HepG2 (cell line): ENCODE data around the gene SRRM4. TPM values are rescaled to one million over a fixed set of nuclear protein-coding genes. Genes with fewer than 3 reads are reported as not detected.

Source experiments
- ATAC-seq: fragments of 200-7000 bp; cut with Tn5 transposase; 3 replicates; pipeline ENCODE4 v1.9.1; 2020; ENCODE audit warnings: mild to moderate bottlenecking, moderate library complexity
- BruUV-seq: library from RNA; stranded (reverse); fragments of 400-500 nt; replicated peaks from 2 replicates; lab custom pipeline; 2021; lab: Mats Ljungman, UMichigan
- CTCF ChIA-PET: fragments of 300-600 bp; formaldehyde crosslinking; extraction: SDS; loops from one replicate; lab custom pipeline; 2021; ENCODE audit warnings: low total read pairs, inconsistent platforms, low intra/inter-chr PET ratio; lab: Yijun Ruan, JAX
- POLR2A ChIA-PET: fragments of 350-600 bp; sonication (Branson Sonifier 250); formaldehyde crosslinking; loops from one replicate; lab custom pipeline; 2020; ENCODE audit warnings: antibody characterized with exemption, inconsistent platforms; lab: Yijun Ruan, JAX
- DNase-seq: peaks from one replicate; pipeline ENCODE4 v3.0.0-alpha.2; 2015; ENCODE audit warnings: low spot score
- FAIRE-seq: peaks from 3 replicates; lab custom pipeline; 2011; peaks lifted over from hg19 to GRCh38; lab: Jason Lieb, UNC
- H2AFZ ChIP-seq: one replicate; pipeline ENCODE4 v1.6.1; 2011; ENCODE audit warnings: low read length, inconsistent platforms
- H3K27ac ChIP-seq: fragments of 300-600 bp; 3 replicates; pipeline ENCODE4 v1.8.0; 2011; ENCODE audit warnings: mixed run types, mild to moderate bottlenecking, mixed read lengths, low read length, inconsistent platforms; ENCODE audit not compliant: insufficient read depth; ENCODE audit errors: extremely low read length
- H3K27me3 ChIP-seq, 2 experiments: fragments of 200-600 bp in 1 of 2; 2 replicates in 1 of 2; 3 replicates in 1 of 2; pipeline versions ENCODE4 v1.6.0 to v1.8.0; 2011; ENCODE audit warnings: low read length in 2 of 2, mild to moderate bottlenecking in 2 of 2, moderate library complexity in 2 of 2, inconsistent platforms in 1 of 2; ENCODE audit not compliant: insufficient read depth in 2 of 2, control insufficient read depth in 1 of 2
- H3K36me3 ChIP-seq, 2 experiments: fragments of 200-600 bp in 1 of 2; replicated peaks in 1 of 2; 2 replicates in 1 of 2; 3 replicates in 1 of 2; pipeline versions ENCODE4 v1.5.1 to v1.8.0; 2011; ENCODE audit warnings: low read length in 2 of 2, inconsistent platforms in 1 of 2; ENCODE audit not compliant: insufficient read depth in 2 of 2, control insufficient read depth in 1 of 2
- H3K4me1 ChIP-seq: 2 replicates; pipeline ENCODE4 v1.5.1; 2012; ENCODE audit warnings: low read length, inconsistent platforms; ENCODE audit not compliant: insufficient read depth
- H3K4me2 ChIP-seq: 2 replicates; pipeline ENCODE4 v1.6.0; 2011; ENCODE audit warnings: low read depth, low read length, inconsistent platforms
- H3K4me3 ChIP-seq, 3 experiments: fragments of 200-600 bp in 1 of 3; sonication (generic), shearing (Covaris generic) in 1 of 3; replicated peaks in 1 of 3; 2 replicates each; pipeline ENCODE4 v1.5.1; 2011 to 2016; ENCODE audit warnings: low read length in 3 of 3, inconsistent platforms in 2 of 3, low read depth in 2 of 3, mild to moderate bottlenecking in 2 of 3, control low read depth in 1 of 3, mixed read lengths in 1 of 3; ENCODE audit not compliant: insufficient read depth in 1 of 3
- H3K79me2 ChIP-seq: one replicate; pipeline ENCODE4 v1.6.1; 2011; ENCODE audit warnings: low read length, inconsistent platforms; ENCODE audit not compliant: insufficient read depth
- H3K9ac ChIP-seq: 2 replicates; pipeline ENCODE4 v1.6.0; 2011; ENCODE audit warnings: mild to moderate bottlenecking, low read depth, low read length, inconsistent platforms; ENCODE audit not compliant: insufficient read depth
- H3K9me3 ChIP-seq: 2 replicates; pipeline ENCODE4 v1.5.1; 2012; ENCODE audit warnings: mild to moderate bottlenecking, low read length
- H4K20me1 ChIP-seq: 2 replicates; pipeline ENCODE4 v1.6.0; 2011; ENCODE audit warnings: inconsistent platforms, mild to moderate bottlenecking, low read length, moderate library complexity; ENCODE audit not compliant: insufficient read depth
- ARID2 ChIP-seq: sonication (generic); formaldehyde crosslinking; IDR thresholded peaks from 2 replicates; pipeline ENCODE4 v1.8.1; 2022; ENCODE audit warnings: mild to moderate bottlenecking, missing genetic modification reagents, borderline replicate concordance
- ARNTL ChIP-seq: sonication (generic); formaldehyde crosslinking; IDR thresholded peaks from 2 replicates; pipeline ENCODE4 v1.4.0; 2020; ENCODE audit warnings: mild to moderate bottlenecking, missing genetic modification reagents
- E2F1 ChIP-seq: sonication (generic); formaldehyde crosslinking; IDR thresholded peaks from 2 replicates; pipeline ENCODE4 v1.5.0; 2020; ENCODE audit warnings: missing genetic modification reagents
- MXI1 ChIP-seq: IDR thresholded peaks from 3 replicates; pipeline ENCODE4 v1.6.1; 2012; ENCODE audit warnings: low read depth, low read length, inconsistent platforms, borderline replicate concordance
- NFATC3 ChIP-seq: sonication (generic); formaldehyde crosslinking; IDR thresholded peaks from 2 replicates; pipeline ENCODE4 v1.5.1; 2020; ENCODE audit warnings: mild to moderate bottlenecking, missing genetic modification reagents
- NFE2L2 ChIP-seq: fragments of 150-350 bp; IDR thresholded peaks from 2 replicates; pipeline ENCODE4 v1.6.1; 2014; ENCODE audit warnings: low read length
- REPIN1 ChIP-seq: sonication (generic); formaldehyde crosslinking; IDR thresholded peaks from 2 replicates; pipeline ENCODE4 v1.8.0; 2022; ENCODE audit warnings: missing genetic modification reagents, low read depth, mild to moderate bottlenecking, borderline replicate concordance
- SNAPC4 ChIP-seq: sonication (generic); formaldehyde crosslinking; IDR thresholded peaks from 2 replicates; pipeline ENCODE4 v1.4.0; 2020; ENCODE audit warnings: mild to moderate bottlenecking, missing genetic modification reagents
- TMF1 ChIP-seq: sonication (generic); formaldehyde crosslinking; IDR thresholded peaks from 2 replicates; pipeline ENCODE4 v1.8.1; 2022; ENCODE audit warnings: low read depth, missing genetic modification reagents
- ZBTB1 ChIP-seq: sonication (generic); formaldehyde crosslinking; IDR thresholded peaks from 2 replicates; pipeline ENCODE4 v1.4.0; 2020; ENCODE audit warnings: missing genetic modification reagents, borderline replicate concordance
- ZNF557 ChIP-seq: sonication (generic); formaldehyde crosslinking; IDR thresholded peaks from 2 replicates; pipeline ENCODE4 v1.4.0; 2020; ENCODE audit warnings: missing genetic modification reagents
- ZNF761 ChIP-seq: sonication (generic); formaldehyde crosslinking; conservative IDR thresholded peaks from 2 replicates; pipeline ENCODE4 v1.4.0; 2020; ENCODE audit warnings: mild to moderate bottlenecking, missing genetic modification reagents
- ZNF850 ChIP-seq: sonication (generic); formaldehyde crosslinking; conservative IDR thresholded peaks from 2 replicates; pipeline ENCODE4 v1.9.0; 2021; ENCODE audit warnings: mild to moderate bottlenecking, missing genetic modification reagents
- ZSCAN12 ChIP-seq: sonication (generic); formaldehyde crosslinking; IDR thresholded peaks from 2 replicates; pipeline ENCODE4 v1.9.0; 2021; ENCODE audit warnings: mild to moderate bottlenecking, missing genetic modification reagents
- WGBS: methylation state at CpG from one replicate; pipeline ENCODE4 v1.1.6; 2017; ENCODE audit warnings: low lambda C conversion rate; 5-methylcytosine and 5-hydroxymethylcytosine counted together
- in situ Hi-C: cut with HindIII; loops from 2 replicates; pipeline ENCODE4 v1.10.0; 2017; ENCODE audit warnings: low pct_unique_long_range_greater_than_20kb; ENCODE audit not compliant: extremely low pct_ligation_motif_present
- intact Hi-C: fragments of 100-400 bp; cut with micrococcal nuclease; formaldehyde crosslinking; loops from one replicate; pipeline ENCODE4 v1.10.0; 2022; ENCODE audit not compliant: unreplicated experiment
- polyA plus RNA-seq, 8 experiments: library from polyadenylated mRNA; depleted of rRNA in 3 of 8; stranded (reverse) in 7 of 8; unstranded in 1 of 8; fragments of >200 nt; fragmentation: Illumina TruSeq in 4 of 8; extraction: Trizol in 4 of 8; gene quantifications; 2 replicates each; pipeline versions ENCODE4 v1.2.1 to v1.2.3, GENCODE V29; 2011 to 2016; ENCODE audit warnings: low read depth in 4 of 8, missing spikeins in 1 of 8, mixed read lengths in 1 of 8; ENCODE audit not compliant: insufficient read depth in 1 of 8
- total RNA-seq, 5 experiments: library from RNA; depleted of rRNA; stranded (reverse); fragments of >200 nt; fragmentation: Illumina TruSeq; extraction: Trizol; gene quantifications; 2 replicates each; pipeline ENCODE4 v1.2.3, GENCODE V29; 2016; ENCODE audit warnings: low read depth in 1 of 5
- TF ChIP-seq, protein P1 (sequence below): sonication (generic); formaldehyde crosslinking; IDR thresholded peaks from 2 replicates; pipeline ENCODE4 v1.8.1; 2022; ENCODE audit warnings: low read depth, mild to moderate bottlenecking, missing genetic modification reagents

The SRRM4 gene
- total and polyA plus RNA-seq, 2 of the 13 experiments (the other 11 are each of a cell fraction or from before 2014, with no cell fraction given): not detected

GRCh38 chr12:118964988-118965387 lies 16.4 kb upstream of the SRRM4 start:
- CTCF ChIA-PET: no interaction called here
- 44% methylated on average over 5 of the region's 5 CpGs for WGBS
- Histone ChIP-seq H3K79me2 (no peaks in the 10 kb centered on the region), H4K20me1 (no peaks in the 10 kb centered on the region), H3K27me3 (no peaks in the 10 kb centered on the region), H2AFZ (no peak overlapping the region), H3K4me3 (no peak overlapping the region), H3K4me1 (no peaks in the 10 kb centered on the region), H3K27ac (no peak overlapping the region), H3K9me3 (no peaks in the 10 kb centered on the region), H3K9ac (no peak overlapping the region), H3K4me2 (no peak overlapping the region), H3K36me3 (no peaks in the 10 kb centered on the region)
- POLR2A ChIA-PET: no interaction called here
- intact Hi-C loops: no loop called here
- FAIRE-seq (no peak), DNase-seq (no peak), ATAC-seq (no peak)
- no TSS peak for BruUV-seq
- in situ Hi-C loops: no loop called here
- TF ChIP-seq ZNF850 (no peak), MXI1 (no peak), NFE2L2 (no peak), NFATC3 (no peak), TMF1 (CRISPR knock-in tag) (no peak), ARID2 (CRISPR knock-in tag) (no peak), ZSCAN12 (CRISPR knock-in tag) (no peak), REPIN1 (no peak), ZNF761 (no peak), SNAPC4 (CRISPR knock-in tag) (no peak), E2F1 (no peak), ARNTL (no peak), ZBTB1 (CRISPR knock-in tag) (no peak), ZNF557 (CRISPR knock-in tag) (no peak)
- TF ChIP-seq, protein P1, sequence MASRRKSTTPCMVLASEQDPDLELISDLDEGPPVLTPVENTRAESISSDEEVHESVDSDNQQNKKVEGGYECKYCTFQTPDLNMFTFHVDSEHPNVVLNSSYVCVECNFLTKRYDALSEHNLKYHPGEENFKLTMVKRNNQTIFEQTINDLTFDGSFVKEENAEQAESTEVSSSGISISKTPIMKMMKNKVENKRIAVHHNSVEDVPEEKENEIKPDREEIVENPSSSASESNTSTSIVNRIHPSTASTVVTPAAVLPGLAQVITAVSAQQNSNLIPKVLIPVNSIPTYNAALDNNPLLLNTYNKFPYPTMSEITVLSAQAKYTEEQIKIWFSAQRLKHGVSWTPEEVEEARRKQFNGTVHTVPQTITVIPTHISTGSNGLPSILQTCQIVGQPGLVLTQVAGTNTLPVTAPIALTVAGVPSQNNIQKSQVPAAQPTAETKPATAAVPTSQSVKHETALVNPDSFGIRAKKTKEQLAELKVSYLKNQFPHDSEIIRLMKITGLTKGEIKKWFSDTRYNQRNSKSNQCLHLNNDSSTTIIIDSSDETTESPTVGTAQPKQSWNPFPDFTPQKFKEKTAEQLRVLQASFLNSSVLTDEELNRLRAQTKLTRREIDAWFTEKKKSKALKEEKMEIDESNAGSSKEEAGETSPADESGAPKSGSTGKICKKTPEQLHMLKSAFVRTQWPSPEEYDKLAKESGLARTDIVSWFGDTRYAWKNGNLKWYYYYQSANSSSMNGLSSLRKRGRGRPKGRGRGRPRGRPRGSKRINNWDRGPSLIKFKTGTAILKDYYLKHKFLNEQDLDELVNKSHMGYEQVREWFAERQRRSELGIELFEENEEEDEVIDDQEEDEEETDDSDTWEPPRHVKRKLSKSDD (CRISPR knock-in tag): no peak
